ENCODE data around the gene TAF5L. TPM values are rescaled to one million over a fixed set of nuclear protein-coding genes. Genes with fewer than 3 reads are reported as not detected.

Gene TAF5L
- total and polyA plus RNA-seq, 2 experiments from 2014 or later = 5.4 to 13.0 TPM

DNA sequence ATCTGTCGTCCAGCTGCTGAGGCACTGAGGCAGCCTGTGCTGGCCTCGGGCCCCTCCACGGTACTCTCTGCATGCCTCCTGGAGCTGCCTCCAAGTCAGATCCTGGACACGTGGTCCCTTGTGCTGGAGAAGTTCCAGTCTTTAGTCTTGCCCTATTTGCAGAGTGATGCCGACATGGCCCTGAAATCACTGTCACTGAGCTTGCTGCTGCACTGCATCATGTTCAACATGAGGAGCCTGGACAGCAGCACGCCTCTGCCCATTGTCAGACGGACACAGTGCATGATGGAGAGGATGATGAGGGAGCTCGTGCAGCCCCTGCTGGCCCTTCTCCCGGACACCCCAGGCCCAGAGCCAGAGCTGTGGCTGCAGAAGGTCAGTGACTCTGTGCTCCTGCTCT, 10.1 kb upstream of the TAF5L start:
- H3K36me3 ChIP-seq (replicated peaks; ENCODE audit: insufficient read depth, low read depth) = no peaks in the 10 kb centered on the region
- TF ChIP-seq EZH2phosphoT487 (IDR thresholded peaks at IDR 0.05; ENCODE audit: low read depth, severe bottlenecking, unreplicated experiment) (no peak), EZH2 (IDR thresholded peaks at IDR 0.05; ENCODE audit: borderline replicate concordance) (no peak)
- TF ChIP-seq, protein P1, sequence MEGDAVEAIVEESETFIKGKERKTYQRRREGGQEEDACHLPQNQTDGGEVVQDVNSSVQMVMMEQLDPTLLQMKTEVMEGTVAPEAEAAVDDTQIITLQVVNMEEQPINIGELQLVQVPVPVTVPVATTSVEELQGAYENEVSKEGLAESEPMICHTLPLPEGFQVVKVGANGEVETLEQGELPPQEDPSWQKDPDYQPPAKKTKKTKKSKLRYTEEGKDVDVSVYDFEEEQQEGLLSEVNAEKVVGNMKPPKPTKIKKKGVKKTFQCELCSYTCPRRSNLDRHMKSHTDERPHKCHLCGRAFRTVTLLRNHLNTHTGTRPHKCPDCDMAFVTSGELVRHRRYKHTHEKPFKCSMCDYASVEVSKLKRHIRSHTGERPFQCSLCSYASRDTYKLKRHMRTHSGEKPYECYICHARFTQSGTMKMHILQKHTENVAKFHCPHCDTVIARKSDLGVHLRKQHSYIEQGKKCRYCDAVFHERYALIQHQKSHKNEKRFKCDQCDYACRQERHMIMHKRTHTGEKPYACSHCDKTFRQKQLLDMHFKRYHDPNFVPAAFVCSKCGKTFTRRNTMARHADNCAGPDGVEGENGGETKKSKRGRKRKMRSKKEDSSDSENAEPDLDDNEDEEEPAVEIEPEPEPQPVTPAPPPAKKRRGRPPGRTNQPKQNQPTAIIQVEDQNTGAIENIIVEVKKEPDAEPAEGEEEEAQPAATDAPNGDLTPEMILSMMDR (IDR thresholded peaks at IDR 0.05; ENCODE audit: poor library complexity) = no peak
- no peaks in the 10 kb centered on the region for H3K4me1 ChIP-seq (ENCODE audit: insufficient read depth)
- H3K79me2 ChIP-seq = peaks cover 18% of the 10 kb centered on the region
- no peaks in the 10 kb centered on the region for H3K9me3 ChIP-seq (ENCODE audit: low read depth)
- no peak overlapping the region for H2AFZ ChIP-seq
- no peak overlapping the region for H3K27ac ChIP-seq
- H4K20me1 ChIP-seq (ENCODE audit: insufficient read depth, poor library complexity, severe bottlenecking) = no peaks in the 10 kb centered on the region
- H3K4me3 ChIP-seq = no peak overlapping the region
- H3K27me3 ChIP-seq = no peaks in the 10 kb centered on the region
- 96% methylated on average over 9 of the region's 9 CpGs for WGBS (ENCODE audit: low lambda C conversion rate, missing lambda C conversion rate)
- DNase-seq (ENCODE audit: low spot score) = no peak
- no peaks in the 10 kb centered on the region for H3K9me2 ChIP-seq (replicated peaks; ENCODE audit: insufficient read depth)
- no peak overlapping the region for H3K4me2 ChIP-seq

DNA sequence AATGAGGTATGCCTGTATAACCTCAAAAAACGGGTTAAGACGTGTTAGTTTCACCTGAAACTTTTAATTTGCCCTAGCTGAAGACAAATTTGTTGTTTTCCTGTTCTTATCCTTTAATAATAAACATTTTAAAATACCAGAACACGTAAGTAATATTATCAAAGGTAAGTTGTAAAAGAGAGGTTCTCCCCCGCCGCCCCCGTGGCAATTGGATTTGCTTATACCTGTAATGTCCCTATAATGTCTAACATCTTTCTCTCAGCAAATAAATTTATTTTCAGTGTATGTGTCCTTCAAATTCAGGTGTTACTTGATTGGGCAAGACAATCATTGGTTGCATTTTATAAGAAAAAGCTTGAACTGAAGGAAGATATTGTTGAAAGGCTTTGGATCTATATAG, 6.0 kb upstream of the TAF5L start:
- H3K9me2 ChIP-seq (replicated peaks; ENCODE audit: insufficient read depth) = no peaks in the 10 kb centered on the region
- H3K79me2 ChIP-seq = peaks cover 51% of the 10 kb centered on the region
- H3K4me3 ChIP-seq = no peak overlapping the region
- no peak for DNase-seq (ENCODE audit: low spot score)
- no peak overlapping the region for H2AFZ ChIP-seq
- H3K4me2 ChIP-seq = no peak overlapping the region
- 96% methylated on average over 6 of the region's 6 CpGs for WGBS (ENCODE audit: low lambda C conversion rate, missing lambda C conversion rate)
- H3K9me3 ChIP-seq (ENCODE audit: low read depth) = no peaks in the 10 kb centered on the region
- TF ChIP-seq EZH2phosphoT487 (IDR thresholded peaks at IDR 0.05; ENCODE audit: low read depth, severe bottlenecking, unreplicated experiment) (no peak), EZH2 (IDR thresholded peaks at IDR 0.05; ENCODE audit: borderline replicate concordance) (no peak)
- TF ChIP-seq, protein P1 (IDR thresholded peaks at IDR 0.05; ENCODE audit: poor library complexity) = no peak
- H4K20me1 ChIP-seq (ENCODE audit: insufficient read depth, poor library complexity, severe bottlenecking) = no peaks in the 10 kb centered on the region
- H3K27me3 ChIP-seq = no peaks in the 10 kb centered on the region
- no peak overlapping the region for H3K27ac ChIP-seq
- peaks cover 8% of the 10 kb centered on the region for H3K4me1 ChIP-seq (ENCODE audit: insufficient read depth)
- no peaks in the 10 kb centered on the region for H3K36me3 ChIP-seq (replicated peaks; ENCODE audit: insufficient read depth, low read depth)

DNA sequence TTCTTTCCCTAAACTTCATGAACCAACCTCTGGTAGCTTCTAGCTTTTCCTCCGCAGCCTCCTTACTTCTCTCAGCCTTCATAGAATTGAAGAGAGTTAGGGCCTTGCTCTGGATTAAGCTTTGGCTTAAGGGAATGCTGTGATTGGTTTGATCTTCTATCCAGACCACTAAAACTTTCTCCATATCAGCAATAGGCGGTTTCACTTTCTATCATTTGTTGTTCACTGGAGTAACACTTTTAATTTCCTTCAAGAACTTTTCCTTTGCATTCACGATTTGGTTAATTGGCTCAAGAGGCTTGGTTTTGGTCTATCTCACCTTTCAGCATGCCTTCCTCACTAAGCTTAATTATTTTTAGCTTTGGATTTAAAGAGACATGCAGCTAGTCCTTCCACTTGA, 5.2 kb upstream of the TAF5L start:
- 86% methylated on average over 3 of the region's 3 CpGs for WGBS (ENCODE audit: low lambda C conversion rate, missing lambda C conversion rate)
- H3K4me2 ChIP-seq = no peak overlapping the region
- DNase-seq (ENCODE audit: low spot score) = no peak
- no peak overlapping the region for H3K4me3 ChIP-seq
- peaks cover 55% of the 10 kb centered on the region for H3K79me2 ChIP-seq
- TF ChIP-seq EZH2phosphoT487 (IDR thresholded peaks at IDR 0.05; ENCODE audit: low read depth, severe bottlenecking, unreplicated experiment) (no peak), EZH2 (IDR thresholded peaks at IDR 0.05; ENCODE audit: borderline replicate concordance) (no peak)
- TF ChIP-seq, protein P1 (IDR thresholded peaks at IDR 0.05; ENCODE audit: poor library complexity) = no peak
- no peaks in the 10 kb centered on the region for H3K27me3 ChIP-seq
- no peaks in the 10 kb centered on the region for H3K9me2 ChIP-seq (replicated peaks; ENCODE audit: insufficient read depth)
- no peaks in the 10 kb centered on the region for H4K20me1 ChIP-seq (ENCODE audit: insufficient read depth, poor library complexity, severe bottlenecking)
- no peaks in the 10 kb centered on the region for H3K9me3 ChIP-seq (ENCODE audit: low read depth)
- peaks cover 8% of the 10 kb centered on the region for H3K4me1 ChIP-seq (ENCODE audit: insufficient read depth)
- no peaks in the 10 kb centered on the region for H3K36me3 ChIP-seq (replicated peaks; ENCODE audit: insufficient read depth, low read depth)
- H2AFZ ChIP-seq = no peak overlapping the region
- H3K27ac ChIP-seq = no peak overlapping the region

DNA sequence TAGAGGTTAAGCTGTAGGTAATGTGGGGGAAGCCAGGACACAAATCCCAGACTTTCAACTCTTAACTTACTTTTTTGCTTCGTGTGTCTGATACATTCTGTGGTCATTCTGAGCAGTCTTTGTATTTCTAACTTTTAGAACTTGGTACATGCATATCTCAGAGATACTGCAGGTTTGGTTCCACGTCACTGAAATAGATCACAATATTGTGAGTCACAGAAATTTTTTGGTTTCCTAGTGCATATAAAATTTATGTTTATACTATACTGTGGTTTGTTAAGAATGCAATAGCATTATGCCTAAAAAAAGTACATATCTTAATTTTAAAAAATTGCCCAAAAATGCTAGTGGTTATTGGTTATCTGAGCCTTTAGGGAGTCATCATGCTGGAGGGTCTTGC, 3.3 kb upstream of the TAF5L start:
- Histone ChIP-seq H3K4me2 (no peak overlapping the region), H3K4me1 (ENCODE audit: insufficient read depth) (peaks cover 13% of the 10 kb centered on the region), H4K20me1 (ENCODE audit: insufficient read depth, poor library complexity, severe bottlenecking) (peaks cover 10% of the 10 kb centered on the region), H3K27ac (no peak overlapping the region), H3K27me3 (no peaks in the 10 kb centered on the region), H3K79me2 (peaks cover 64% of the 10 kb centered on the region), H3K9me2 (replicated peaks; ENCODE audit: insufficient read depth) (no peaks in the 10 kb centered on the region), H3K36me3 (replicated peaks; ENCODE audit: insufficient read depth, low read depth) (no peaks in the 10 kb centered on the region), H3K4me3 (no peak overlapping the region), H3K9me3 (ENCODE audit: low read depth) (no peaks in the 10 kb centered on the region), H2AFZ (no peak overlapping the region)
- 98% methylated on average over 2 of the region's 2 CpGs for WGBS (ENCODE audit: low lambda C conversion rate, missing lambda C conversion rate)
- no peak for DNase-seq (ENCODE audit: low spot score)
- TF ChIP-seq EZH2 (IDR thresholded peaks at IDR 0.05; ENCODE audit: borderline replicate concordance) (no peak), EZH2phosphoT487 (IDR thresholded peaks at IDR 0.05; ENCODE audit: low read depth, severe bottlenecking, unreplicated experiment) (no peak)
- TF ChIP-seq, protein P1 (IDR thresholded peaks at IDR 0.05; ENCODE audit: poor library complexity) = no peak

Measured in hepatocyte (in vitro differentiated cells).